Left cardiac atrium (tissue), 4 donors: Measurements from ENCODE around the gene ERBB4. TPM values are rescaled to one million over a fixed set of nuclear protein-coding genes. Genes with fewer than 3 reads are reported as not detected.

Source experiments
- ATAC-seq, 2 donors: fragments of 200-7000 bp; cut with Tn5 transposase; one replicate each; pipeline ENCODE4 v1.9.1; 2020; ENCODE audit warnings: mild to moderate bottlenecking in 2 of 2, moderate library complexity in 2 of 2
- DNase-seq: peaks from one replicate; pipeline ENCODE4 v3.0.0-alpha.2; 2020
- intact Hi-C, 2 donors: fragments of 100-400 bp; cut with DNase I; formaldehyde crosslinking; loops; one replicate each; pipeline versions ENCODE4 v1.14.1 to v1.15.1; 2022 to 2023
- total RNA-seq, 2 donors: library from RNA; stranded (reverse); fragmentation: NEBNext Ultra II Directional; extraction: Animal tissue kit (Norgen Biotek cat#: 25700); gene quantifications; one replicate each; pipeline ENCODE4 v1.2.1, GENCODE V29; 2021
- donor health status: DM: no; HTN: yes; CAD: no.
- donor health status: DM: no; HTN: yes; CAD: no; lungs with severe emphysema.
- donor health status: DM: yes; HTN: yes; CAD: no.
- donor health status: Dilated cardiomyopathy.

ERBB4 gene
- total RNA-seq, 2 donors from 2014 or later = 17.9 to 20.6 TPM

DNA sequence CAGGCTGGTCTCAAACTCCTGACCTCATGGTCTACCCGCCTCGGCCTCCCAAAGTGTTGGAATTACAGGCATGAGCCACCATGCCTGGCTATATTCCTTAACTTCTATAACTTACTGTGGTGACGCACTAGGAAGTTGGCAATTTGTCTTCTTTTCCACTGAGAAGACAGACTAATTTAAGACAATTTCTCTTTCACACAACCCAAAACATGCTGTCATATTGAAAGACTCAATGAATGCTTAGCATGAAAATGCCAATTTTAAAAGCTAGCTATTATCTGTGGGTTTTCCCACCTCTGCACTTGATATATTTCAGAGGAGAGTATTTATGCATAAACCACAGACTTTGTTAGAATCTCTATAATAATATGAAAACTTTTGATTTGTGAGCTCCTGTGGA, 84.5 kb downstream of the ERBB4 start:
- DNase-seq = no peak
- intact Hi-C loops = no loop called here
- ATAC-seq = no peak

DNA sequence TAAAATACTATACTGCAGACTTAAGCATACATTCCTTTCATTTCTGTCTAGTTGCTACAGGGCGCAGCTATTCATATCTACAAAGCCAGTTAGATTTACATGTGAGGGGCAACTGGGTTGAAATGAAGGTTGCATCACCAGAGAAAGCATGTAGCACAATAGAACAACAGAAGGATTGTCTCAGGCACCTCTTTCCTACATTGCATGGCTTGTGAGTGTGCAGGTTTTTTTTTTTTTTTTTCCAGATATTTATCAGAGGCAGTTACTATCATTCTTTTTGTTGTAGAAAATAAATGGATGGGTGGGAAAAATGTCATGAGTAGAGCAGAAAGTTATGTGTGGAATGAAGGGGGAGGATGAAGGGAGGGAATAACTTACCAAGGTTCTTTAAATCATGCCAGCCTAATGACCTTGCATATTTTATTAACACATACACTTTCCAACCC, 86.8 kb downstream of the ERBB4 start:
- no peak for DNase-seq
- ATAC-seq = peak in 1 of 2 donors; percentile 51

DNA sequence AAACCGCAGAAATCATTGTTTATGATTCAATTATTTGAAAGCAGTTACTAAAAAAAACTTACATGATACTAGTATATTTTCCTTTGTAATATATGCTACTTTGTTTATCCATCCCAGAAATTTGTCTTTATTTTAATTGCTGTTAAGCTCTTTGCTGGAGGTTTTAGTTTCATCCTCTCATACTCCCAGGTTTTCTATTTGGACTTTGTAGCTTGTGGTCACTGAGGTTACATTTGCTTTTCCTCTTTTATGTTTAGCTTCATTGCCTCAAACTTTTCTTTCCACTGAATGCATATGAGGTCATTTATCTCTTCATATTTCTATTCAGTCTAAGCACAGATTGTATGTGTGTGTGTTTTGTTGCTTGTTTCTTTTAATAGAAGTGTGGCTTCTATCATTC, 89.9 kb downstream of the ERBB4 start:
- DNase-seq (no peak), ATAC-seq (no peak)
- intact Hi-C loops = no loop called here

More for the DNA sequence above, 86.8 kb downstream of the ERBB4 start:
- intact Hi-C loops = no loop called here

DNA sequence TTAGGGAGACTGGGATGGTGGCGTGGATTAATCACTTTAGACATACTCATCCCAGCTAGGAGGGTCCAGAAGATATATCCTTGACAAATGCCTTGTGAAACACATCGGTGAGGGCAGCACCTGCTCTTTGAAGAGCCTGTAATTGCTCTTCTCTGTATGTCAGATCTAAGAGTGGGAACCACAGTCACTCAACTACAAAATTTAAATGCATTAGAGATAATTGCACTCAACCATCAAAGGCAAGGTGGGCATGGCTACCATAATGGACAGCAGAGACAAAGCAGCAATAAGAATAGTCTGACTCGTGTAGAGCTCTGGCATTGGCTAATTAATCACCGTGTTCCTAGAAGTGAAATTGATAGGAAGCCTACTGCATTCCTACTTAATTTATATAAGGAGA, 96.8 kb downstream of the ERBB4 start:
- intact Hi-C loops = no loop called here
- DNase-seq = no peak
- ATAC-seq = no peak

DNA sequence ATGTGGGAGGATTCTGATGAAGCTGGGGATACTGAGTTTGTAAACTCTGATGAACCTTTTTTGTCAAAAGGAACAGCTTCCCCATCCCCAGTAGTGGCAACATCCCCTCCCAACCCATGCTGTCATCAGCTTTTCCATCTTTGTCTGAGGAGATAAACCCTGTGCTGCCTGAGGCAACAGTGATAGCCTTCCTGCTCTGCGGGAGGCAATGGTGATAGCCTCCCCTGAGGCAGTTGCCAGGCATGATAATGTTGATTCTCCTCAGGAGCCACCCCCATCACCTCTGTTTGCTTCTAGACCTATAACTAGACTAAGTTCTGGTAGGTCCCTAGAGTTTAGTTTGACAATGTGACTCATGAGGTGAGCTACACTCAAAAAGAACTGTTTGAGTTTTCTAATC, 97.5 kb downstream of the ERBB4 start:
- ATAC-seq (no peak), DNase-seq (no peak)
- intact Hi-C loops = no loop called here

DNA sequence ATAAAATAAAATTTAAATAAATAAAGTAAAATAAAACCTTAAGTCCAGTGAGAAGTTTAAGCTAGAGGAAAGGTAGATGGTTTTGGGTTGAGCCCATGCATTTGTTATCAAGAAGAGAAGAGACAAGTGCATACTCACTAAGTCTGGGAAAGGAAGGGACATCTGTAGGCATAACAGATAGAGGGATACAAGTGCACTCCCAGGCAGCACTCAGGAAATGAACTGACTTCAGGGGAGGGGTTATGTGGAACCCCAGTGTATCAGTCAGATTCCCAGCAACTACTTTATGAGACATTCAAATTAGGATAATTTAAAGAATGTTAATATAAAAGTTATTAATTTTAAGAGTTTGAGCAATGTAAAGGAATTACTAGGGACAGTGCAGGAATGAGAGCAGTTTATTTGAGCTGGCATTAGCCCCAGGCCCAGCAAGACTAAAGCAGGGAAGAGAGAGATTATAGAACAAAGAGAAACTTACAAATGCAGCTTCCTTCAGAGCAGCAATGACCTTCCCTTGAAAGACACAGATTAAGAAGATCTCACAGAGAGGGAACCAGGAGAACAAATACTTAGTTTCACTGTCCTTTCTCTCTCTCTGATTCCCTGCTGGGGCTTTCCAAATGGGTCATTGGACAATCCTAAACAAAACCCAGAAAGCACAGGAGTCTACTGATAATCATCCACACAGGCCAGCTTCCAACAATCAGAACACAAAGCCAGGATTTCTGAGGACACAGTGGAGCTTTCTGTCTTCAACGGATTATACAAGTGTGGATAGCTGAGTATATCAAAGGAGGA, 109.7 kb downstream of the ERBB4 start:
- DNase-seq (no peak), ATAC-seq (no peak)
- intact Hi-C loops = no loop called here

DNA sequence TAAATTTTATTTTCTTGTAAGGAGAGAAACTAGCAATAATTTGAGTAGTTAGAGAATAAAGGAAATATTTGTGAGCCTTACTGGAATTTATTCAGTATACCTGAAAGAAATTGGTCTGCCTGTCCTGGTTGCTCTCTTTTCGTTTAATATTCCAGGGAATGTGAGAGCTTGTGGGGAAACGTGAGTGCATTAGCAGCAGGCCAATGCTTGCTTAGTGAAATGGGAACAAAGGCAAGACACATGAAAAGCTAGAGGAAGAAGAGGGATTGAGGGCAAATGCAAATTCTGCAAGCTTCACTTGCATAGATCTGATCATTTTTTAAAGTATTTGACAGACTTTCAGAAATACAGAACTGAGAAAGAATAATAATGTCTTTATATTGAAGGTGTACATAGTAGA, 111.0 kb downstream of the ERBB4 start:
- ATAC-seq (no peak), DNase-seq (no peak)
- intact Hi-C loops = no loop called here

DNA sequence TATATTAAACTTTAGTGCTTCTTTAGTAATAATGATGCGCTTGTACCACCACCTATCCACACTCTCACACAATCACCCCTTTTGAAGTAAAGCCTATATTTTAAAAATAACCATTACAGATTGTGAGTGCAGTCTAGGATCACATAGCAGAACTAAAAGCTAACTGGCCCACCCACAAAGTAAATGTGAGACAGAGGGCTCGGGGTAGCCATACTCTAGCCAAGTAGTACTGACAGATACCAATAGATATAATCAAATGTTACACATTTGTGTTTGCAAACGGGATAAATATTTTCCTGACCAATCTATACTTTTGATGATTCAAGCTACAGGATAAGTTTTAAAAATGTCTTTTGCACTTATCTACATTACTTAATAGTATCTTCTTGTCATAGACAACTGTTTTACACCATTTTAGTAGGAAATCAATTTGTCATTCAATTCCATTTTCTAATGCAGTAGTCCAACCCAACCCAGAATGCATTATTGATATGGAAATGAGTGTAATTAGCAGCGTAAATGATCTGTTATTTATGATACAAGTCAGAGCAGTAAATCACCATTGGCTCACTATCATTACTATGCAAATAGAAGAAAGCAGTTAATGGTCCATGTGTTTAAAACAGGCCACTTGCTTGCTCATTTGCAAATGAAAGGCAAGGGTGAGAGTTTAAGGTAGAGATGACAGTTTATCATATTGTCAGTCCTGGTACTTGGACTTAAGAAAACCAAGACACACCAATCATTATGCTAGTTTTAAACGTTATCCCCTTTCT, 111.8 kb downstream of the ERBB4 start:
- ATAC-seq (no peak), DNase-seq (no peak)
- intact Hi-C loops = no loop called here

DNA sequence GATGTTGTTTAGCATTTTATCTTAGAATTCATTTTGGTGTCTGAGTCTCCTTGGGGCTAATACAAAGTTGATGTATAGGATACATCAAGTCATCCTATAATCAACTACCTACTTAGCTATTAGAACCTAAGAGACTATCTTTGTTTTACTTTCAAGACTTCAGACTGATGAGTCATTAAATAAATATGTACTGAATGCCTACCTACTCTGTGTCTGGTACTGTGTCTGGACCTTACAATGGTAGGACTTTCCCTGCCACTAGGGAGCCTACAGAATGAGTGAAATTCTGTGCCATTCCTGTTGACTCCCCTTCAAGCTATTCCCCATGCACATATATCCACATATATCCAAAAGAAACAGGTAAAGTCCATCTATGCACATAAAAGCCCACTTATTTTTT, 114.5 kb downstream of the ERBB4 start:
- intact Hi-C loops = no loop called here
- ATAC-seq (no peak), DNase-seq (no peak)

DNA sequence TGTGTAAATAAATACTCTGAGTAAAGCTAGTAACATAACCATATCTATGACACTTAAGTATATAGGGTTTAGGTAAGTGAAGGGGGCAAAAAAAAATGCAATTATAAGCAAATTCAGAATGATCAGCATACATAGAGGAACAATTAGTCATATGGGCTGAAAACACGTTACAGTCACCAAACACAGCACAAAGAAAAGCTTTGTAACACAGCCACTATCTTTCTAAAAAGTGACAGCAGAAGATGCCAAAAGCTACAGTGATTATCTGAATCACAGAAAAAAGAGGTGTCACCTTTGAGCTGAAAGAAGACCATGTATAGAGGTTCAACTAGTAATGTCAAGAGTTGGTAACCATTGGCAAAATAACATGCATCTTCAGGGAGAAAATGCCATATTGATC, 115.5 kb downstream of the ERBB4 start:
- no peak for DNase-seq
- intact Hi-C loops = no loop called here
- no peak for ATAC-seq

DNA sequence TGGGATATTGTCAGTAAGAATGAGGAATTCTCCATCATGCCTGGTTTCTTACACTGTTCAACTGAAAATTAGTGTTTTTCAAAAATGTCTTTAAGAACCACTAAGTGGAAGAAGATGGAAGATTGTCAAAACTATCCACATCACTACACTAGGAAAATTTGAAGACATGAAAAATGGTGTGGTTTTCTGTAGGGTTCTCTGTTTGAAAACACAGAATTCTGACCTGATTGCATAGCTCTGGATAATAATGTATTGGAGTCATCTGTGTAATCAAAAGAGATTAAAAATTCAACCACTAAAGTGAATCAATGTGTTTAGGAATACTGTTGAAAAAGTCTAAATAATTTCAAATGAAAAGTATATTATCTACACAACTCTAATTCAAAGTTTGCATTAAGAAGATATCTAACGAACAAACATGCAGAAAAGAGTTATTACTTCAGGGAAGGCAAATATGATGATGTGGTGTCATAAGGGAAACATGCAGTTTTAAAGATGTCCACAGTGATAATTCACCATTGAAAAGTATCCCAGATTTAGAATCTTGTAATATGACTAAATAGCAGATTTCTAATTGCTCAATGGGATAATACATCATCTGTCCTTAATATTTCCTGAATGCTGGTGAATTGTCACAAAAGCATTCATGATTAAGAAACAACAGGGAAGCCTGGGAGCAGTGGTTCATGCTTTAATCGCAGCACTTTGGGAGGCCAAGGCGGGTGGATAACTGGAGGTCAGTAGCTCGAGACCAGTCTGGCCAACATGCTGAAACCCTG, 116.9 kb downstream of the ERBB4 start:
- DNase-seq (no peak), ATAC-seq (no peak)
- intact Hi-C loops = no loop called here

DNA sequence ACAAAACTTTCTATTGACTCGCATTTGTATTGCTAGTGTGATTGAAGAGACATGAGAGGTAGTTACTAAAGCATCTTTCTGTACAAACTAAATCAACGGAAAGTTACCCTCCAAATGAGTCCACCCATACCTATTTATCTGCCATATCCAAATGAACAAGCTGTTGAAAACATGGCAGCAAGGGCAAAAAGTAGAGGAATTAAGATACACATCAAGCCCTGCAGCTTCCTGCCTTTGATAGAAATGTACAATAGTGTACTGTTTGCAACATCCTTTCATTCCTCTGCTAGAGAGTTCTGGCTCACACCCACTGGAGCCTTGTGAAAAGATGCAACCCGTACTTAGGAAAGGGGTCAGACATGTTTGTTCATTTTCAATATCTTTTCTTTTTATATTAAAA, 122.5 kb downstream of the ERBB4 start:
- intact Hi-C loops = no loop called here
- no peak for ATAC-seq
- DNase-seq = no peak

DNA sequence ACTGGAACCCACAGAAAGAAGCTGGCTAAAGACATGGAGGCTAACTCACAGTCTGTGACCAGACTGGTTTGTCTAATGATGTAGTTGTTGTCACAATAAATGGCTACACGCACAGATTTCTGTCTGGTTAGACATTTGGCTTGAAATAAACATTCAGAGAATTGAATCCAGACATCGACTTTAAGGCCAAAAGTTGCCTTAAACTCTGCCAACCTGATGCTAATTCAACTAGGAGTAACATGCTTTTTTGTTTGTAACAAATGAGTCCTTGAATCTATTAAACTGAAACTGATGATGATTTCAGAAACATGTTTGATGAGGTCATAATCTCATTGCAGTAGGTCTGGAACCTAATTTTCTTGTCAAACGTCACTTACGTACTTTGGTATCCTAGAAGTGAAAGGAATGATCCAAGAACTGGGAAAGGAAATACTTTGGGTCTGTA, 123.8 kb downstream of the ERBB4 start:
- intact Hi-C loops = no loop called here

DNA sequence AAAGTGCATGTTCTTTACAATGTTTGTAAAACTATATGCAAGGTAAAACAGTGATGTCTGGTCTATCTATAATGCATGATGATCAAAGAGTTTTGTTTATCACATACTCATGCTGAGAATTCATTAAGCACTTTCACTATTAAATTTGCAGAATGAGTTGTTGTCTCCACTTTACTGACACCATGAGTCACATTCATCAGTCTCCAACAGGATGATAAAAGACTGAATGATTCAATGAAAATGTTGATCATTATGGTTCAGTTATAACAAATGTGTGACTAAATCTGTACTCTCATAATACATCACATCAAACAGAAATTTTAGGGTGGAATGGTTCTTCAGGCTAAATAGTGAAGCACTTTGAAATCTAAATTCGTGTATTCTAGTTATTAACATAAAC, 129.0 kb downstream of the ERBB4 start:
- no peak for ATAC-seq
- intact Hi-C loops = loop anchor here in 1 of 2 donors (10.0 kb wide), 1 partner anchor 685 kb away; no protein-coding TSS in a partner anchor
- DNase-seq = no peak

More for the DNA sequence above, 123.8 kb downstream of the ERBB4 start:
- DNase-seq = no peak
- ATAC-seq = no peak

DNA sequence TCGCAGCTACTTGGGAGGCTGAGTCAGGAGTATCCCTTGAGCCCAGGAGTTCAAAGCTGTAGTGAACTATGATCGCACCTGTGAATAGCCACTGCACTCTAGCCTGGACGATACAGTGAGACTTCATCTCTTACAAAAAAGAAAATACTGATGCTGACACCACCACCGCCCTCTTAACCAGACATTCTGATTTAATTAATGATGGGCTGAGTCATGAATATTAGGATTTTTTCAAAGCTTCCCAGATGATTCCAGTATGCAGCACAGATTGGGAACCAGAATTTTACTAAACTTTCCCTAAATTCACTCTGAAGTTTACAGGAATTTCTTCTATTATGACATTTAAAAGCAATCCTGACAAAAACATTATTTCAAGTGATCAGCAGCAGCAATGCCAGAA, 130.1 kb downstream of the ERBB4 start:
- DNase-seq (no peak), ATAC-seq (no peak)
- intact Hi-C loops = loop anchor here in 1 of 2 donors (10.0 kb wide), 1 partner anchor 686 kb away; no protein-coding TSS in a partner anchor

DNA sequence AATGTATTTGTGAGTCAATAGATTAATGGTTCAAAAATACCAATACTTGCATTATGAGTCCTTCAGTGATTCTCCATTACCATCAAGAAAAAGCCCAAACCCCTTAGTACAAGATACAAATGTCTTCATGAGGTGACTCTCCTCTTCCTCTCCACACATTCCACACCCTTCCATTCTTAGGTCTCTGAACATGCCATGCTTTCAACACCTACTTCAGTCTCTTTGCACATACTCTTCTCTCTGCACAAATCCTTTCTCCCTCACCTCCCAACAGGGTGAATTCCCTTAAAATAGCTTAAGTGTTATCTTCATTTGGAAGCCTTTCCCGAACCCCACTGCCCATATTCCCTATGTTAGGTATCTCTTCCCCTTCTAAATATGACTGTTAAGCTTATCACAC, 131.9 kb downstream of the ERBB4 start:
- peak; percentile 72 to 91 for ATAC-seq
- intact Hi-C loops = loop anchor here in 1 of 2 donors (10.0 kb wide), 1 partner anchor 688 kb away; no protein-coding TSS in a partner anchor
- no peak for DNase-seq

DNA sequence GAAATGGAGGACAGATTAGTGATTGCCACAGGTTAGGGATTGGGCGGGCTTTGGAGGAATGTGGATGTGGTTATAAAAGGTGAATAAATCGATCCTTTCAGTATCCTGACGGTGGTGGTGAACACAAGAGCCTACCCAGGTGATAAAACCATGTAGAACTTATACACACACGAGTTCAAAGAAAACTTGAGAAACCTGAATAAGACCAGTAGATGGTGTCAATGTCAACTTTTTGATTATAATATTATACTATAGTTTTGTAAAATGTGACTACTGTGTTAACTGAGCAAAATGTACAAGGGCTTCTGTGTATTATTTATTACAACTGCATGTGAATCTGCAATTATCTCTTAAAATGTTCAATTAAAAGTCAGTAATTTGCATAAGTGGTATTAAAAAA, 136.3 kb downstream of the ERBB4 start:
- DNase-seq (no peak), ATAC-seq (no peak)
- intact Hi-C loops = loop anchor here in 1 of 2 donors (10.0 kb wide), 1 partner anchor 692 kb away; no protein-coding TSS in a partner anchor

DNA sequence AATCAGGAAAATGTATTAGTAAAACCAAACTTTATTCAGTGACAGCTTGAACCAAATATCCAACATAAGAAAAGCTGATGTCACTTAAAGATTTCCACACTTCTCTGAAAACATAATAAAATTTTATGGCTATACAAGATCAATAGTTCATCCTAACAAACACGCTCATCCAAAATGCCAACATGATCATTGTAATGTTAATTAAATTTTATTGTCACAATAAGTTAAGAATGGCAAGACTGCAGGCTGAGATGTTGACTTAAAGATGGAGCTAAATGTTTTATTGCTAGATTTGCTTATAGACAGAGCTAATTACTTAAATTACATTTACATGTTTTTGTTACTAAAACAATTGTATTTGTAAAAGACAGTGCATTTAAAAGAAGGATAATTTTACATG, 140.3 kb downstream of the ERBB4 start:
- ATAC-seq (no peak), DNase-seq (no peak)
- intact Hi-C loops = no loop called here

DNA sequence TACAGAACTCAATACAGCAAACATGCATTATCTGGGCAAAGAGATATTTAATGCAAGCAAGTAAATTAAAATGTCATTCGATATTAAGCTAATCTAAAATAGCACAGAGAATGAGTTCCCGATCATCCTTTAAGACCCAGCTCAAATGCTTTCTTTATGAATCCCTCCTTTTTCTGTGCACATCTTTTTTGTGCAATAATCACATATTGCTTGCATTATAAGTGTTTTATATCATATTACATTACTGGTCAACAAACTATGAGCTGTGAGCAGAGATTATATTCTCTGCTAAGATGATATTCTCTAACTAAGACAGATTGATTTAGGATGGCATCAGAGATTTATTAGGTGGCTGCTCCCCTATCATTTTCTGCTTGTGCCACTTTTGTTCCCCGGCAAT, 146.1 kb downstream of the ERBB4 start:
- intact Hi-C loops = no loop called here
- no peak for DNase-seq
- ATAC-seq = no peak

DNA sequence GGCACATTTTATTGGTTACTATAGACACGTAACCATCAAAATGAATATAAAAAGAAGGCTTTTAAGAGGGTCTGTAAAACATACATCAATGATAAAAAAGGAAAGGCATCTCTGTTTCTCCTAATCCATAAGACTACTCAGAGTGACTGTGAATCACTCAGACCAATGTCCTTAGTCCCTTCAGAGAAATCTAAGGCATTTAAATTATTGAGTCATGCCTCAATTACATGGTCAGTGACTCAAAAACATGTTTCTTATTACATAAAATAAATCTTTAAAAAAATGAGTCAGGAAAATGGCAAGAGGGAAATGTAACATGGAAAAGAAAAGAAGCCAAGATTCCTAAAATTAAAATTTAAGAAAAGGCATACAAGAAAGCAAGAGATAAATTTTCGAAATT, 146.6 kb downstream of the ERBB4 start:
- intact Hi-C loops = no loop called here
- ATAC-seq (no peak), DNase-seq (no peak)
